WTC11 (cell line): ENCODE data around the gene PCBD1.

ENCODE experiments used
- MXD4 ChIP-seq: fragments of 250-450 bp; sonication (Bioruptor Pico); IDR thresholded peaks from 2 replicates; pipeline ENCODE4 v1.8.0; 2021; ENCODE audit warnings: mild to moderate bottlenecking, moderate library complexity, borderline replicate concordance
- NFYB ChIP-seq: sonication (generic); formaldehyde crosslinking; conservative IDR thresholded peaks from 2 replicates; pipeline ENCODE4 v1.8.0; 2022; ENCODE audit warnings: low read depth, missing genetic modification reagents
- SP1 ChIP-seq: sonication (generic); formaldehyde crosslinking; conservative IDR thresholded peaks from 2 replicates; pipeline ENCODE4 v1.8.1; 2022; ENCODE audit warnings: missing genetic modification reagents
- TF ChIP-seq, protein P1 (sequence below): sonication (generic); formaldehyde crosslinking; IDR thresholded peaks from 2 replicates; pipeline ENCODE4 v1.8.0; 2022; ENCODE audit warnings: mild to moderate bottlenecking, missing genetic modification reagents
- TF ChIP-seq, protein P2 (sequence below): fragments of 200-600 bp; IDR thresholded peaks from 2 replicates; pipeline ENCODE4 v1.8.0; 2022; ENCODE audit warnings: antibody characterized with exemption
- TF ChIP-seq, protein P3 (sequence below): sonication (generic); formaldehyde crosslinking; IDR thresholded peaks from 2 replicates; pipeline ENCODE4 v1.8.0; 2023; ENCODE audit warnings: missing genetic modification reagents
- TF ChIP-seq, protein P4 (sequence below): sonication (generic); formaldehyde crosslinking; conservative IDR thresholded peaks from 2 replicates; pipeline ENCODE4 v1.8.1; 2022; ENCODE audit warnings: mild to moderate bottlenecking, missing genetic modification reagents
- TF ChIP-seq, protein P5 (sequence below): sonication (generic); formaldehyde crosslinking; IDR thresholded peaks from 2 replicates; pipeline ENCODE4 v1.8.1; 2023; ENCODE audit warnings: mild to moderate bottlenecking, missing genetic modification reagents, borderline replicate concordance
- TF ChIP-seq, protein P6 (sequence below): sonication (generic); formaldehyde crosslinking; IDR thresholded peaks from 2 replicates; pipeline ENCODE4 v1.8.0; 2022; ENCODE audit warnings: mild to moderate bottlenecking, missing genetic modification reagents

DNA sequence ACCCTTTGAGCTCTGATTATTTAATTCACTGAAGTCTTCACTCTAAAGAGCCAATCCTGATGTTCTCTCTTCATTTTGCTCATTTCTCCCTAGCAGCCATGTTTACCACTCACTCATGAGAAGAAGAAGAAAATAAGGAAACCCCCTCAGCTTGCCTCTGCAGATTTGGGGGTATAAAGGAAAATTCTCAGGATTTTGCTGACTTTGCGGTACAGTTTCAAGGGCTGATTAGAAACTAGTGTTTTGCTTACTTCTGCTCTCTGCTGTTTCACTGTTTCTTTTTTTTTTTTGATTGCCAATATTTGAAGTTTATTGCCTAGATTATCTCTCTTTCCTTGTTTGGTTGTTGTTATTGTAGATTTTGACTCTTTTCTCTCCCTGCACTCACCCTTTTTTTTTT lies 23.4 kb downstream of the PCBD1 start:
- TF ChIP-seq, protein P1, sequence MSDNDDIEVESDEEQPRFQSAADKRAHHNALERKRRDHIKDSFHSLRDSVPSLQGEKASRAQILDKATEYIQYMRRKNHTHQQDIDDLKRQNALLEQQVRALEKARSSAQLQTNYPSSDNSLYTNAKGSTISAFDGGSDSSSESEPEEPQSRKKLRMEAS = no peak
- TF ChIP-seq, protein P2, sequence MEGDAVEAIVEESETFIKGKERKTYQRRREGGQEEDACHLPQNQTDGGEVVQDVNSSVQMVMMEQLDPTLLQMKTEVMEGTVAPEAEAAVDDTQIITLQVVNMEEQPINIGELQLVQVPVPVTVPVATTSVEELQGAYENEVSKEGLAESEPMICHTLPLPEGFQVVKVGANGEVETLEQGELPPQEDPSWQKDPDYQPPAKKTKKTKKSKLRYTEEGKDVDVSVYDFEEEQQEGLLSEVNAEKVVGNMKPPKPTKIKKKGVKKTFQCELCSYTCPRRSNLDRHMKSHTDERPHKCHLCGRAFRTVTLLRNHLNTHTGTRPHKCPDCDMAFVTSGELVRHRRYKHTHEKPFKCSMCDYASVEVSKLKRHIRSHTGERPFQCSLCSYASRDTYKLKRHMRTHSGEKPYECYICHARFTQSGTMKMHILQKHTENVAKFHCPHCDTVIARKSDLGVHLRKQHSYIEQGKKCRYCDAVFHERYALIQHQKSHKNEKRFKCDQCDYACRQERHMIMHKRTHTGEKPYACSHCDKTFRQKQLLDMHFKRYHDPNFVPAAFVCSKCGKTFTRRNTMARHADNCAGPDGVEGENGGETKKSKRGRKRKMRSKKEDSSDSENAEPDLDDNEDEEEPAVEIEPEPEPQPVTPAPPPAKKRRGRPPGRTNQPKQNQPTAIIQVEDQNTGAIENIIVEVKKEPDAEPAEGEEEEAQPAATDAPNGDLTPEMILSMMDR = no peak
- TF ChIP-seq, protein P3, sequence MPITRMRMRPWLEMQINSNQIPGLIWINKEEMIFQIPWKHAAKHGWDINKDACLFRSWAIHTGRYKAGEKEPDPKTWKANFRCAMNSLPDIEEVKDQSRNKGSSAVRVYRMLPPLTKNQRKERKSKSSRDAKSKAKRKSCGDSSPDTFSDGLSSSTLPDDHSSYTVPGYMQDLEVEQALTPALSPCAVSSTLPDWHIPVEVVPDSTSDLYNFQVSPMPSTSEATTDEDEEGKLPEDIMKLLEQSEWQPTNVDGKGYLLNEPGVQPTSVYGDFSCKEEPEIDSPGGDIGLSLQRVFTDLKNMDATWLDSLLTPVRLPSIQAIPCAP (CRISPR knock-in tag) = no peak
- TF ChIP-seq, protein P4, sequence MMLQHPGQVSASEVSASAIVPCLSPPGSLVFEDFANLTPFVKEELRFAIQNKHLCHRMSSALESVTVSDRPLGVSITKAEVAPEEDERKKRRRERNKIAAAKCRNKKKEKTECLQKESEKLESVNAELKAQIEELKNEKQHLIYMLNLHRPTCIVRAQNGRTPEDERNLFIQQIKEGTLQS (CRISPR knock-in tag) = no peak
- TF ChIP-seq, protein P5, sequence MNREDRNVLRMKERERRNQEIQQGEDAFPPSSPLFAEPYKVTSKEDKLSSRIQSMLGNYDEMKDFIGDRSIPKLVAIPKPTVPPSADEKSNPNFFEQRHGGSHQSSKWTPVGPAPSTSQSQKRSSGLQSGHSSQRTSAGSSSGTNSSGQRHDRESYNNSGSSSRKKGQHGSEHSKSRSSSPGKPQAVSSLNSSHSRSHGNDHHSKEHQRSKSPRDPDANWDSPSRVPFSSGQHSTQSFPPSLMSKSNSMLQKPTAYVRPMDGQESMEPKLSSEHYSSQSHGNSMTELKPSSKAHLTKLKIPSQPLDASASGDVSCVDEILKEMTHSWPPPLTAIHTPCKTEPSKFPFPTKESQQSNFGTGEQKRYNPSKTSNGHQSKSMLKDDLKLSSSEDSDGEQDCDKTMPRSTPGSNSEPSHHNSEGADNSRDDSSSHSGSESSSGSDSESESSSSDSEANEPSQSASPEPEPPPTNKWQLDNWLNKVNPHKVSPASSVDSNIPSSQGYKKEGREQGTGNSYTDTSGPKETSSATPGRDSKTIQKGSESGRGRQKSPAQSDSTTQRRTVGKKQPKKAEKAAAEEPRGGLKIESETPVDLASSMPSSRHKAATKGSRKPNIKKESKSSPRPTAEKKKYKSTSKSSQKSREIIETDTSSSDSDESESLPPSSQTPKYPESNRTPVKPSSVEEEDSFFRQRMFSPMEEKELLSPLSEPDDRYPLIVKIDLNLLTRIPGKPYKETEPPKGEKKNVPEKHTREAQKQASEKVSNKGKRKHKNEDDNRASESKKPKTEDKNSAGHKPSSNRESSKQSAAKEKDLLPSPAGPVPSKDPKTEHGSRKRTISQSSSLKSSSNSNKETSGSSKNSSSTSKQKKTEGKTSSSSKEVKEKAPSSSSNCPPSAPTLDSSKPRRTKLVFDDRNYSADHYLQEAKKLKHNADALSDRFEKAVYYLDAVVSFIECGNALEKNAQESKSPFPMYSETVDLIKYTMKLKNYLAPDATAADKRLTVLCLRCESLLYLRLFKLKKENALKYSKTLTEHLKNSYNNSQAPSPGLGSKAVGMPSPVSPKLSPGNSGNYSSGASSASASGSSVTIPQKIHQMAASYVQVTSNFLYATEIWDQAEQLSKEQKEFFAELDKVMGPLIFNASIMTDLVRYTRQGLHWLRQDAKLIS = no peak
- TF ChIP-seq SP1 = no peak
- TF ChIP-seq NFYB (CRISPR knock-in tag) = no peak
- TF ChIP-seq, protein P6, sequence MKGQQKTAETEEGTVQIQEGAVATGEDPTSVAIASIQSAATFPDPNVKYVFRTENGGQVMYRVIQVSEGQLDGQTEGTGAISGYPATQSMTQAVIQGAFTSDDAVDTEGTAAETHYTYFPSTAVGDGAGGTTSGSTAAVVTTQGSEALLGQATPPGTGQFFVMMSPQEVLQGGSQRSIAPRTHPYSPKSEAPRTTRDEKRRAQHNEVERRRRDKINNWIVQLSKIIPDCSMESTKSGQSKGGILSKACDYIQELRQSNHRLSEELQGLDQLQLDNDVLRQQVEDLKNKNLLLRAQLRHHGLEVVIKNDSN (CRISPR knock-in tag) = no peak
- TF ChIP-seq MXD4 (CRISPR knock-in tag) = no peak
